Omental fat pad (tissue), 4 donors: ENCODE measurements around the gene SLC26A5. TPM values are rescaled to one million over a fixed set of nuclear protein-coding genes. Genes with fewer than 3 reads are reported as not detected.
"Not testable (repeated sequence)": the region's sequence is repeated elsewhere in the genome, so short reads cannot be mapped to it uniquely, and the experiment has no call there.

Experiments
- ATAC-seq: fragments of 150-250 bp; one replicate; pipeline ENCODE4 v1.9.1; 2016; ENCODE audit warnings: mild to moderate bottlenecking, moderate library complexity; ENCODE audit not compliant: low FRiP score
- DNase-seq: peaks from one replicate; pipeline ENCODE4 v3.0.0-alpha.2; 2019; ENCODE audit warnings: low spot score
- total RNA-seq, 4 donors: library from RNA; depleted of rRNA; stranded (reverse); fragments of >200 nt; gene quantifications; one replicate each; pipeline ENCODE4 v1.1.0, GENCODE V29; 2016
- TF ChIP-seq, protein P1 (sequence below), 3 donors: fragments of 450-650 bp; IDR thresholded peaks; one replicate each; pipeline ENCODE4 v1.5.1; 2016 to 2017; ENCODE audit warnings: antibody characterized with exemption in 3 of 3, mild to moderate bottlenecking in 3 of 3, moderate library complexity in 2 of 3

Gene SLC26A5
- total RNA-seq, 4 donors from 2014 or later: 0.19 to 0.47 TPM; not detected in 2

DNA sequence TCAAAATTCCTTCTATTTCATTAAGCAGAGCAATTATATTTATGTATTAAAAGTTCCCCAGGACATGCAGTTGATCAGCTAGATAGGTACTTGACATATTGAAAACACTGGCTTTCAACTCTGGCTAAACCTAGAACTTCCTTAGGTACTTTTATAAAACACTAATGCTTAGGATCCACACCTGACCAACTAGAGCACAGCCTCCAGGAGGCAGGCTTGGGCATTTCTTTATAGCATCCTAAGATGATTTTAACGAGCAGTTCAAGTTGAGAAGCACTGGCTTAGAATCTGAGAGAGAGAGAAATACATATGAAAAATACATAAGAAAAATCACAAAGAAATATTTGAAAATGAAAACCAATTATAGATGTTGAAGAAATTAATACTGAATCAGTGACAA, 20.8 kb downstream of the SLC26A5 start:
- no peak for DNase-seq
- TF ChIP-seq, protein P1, sequence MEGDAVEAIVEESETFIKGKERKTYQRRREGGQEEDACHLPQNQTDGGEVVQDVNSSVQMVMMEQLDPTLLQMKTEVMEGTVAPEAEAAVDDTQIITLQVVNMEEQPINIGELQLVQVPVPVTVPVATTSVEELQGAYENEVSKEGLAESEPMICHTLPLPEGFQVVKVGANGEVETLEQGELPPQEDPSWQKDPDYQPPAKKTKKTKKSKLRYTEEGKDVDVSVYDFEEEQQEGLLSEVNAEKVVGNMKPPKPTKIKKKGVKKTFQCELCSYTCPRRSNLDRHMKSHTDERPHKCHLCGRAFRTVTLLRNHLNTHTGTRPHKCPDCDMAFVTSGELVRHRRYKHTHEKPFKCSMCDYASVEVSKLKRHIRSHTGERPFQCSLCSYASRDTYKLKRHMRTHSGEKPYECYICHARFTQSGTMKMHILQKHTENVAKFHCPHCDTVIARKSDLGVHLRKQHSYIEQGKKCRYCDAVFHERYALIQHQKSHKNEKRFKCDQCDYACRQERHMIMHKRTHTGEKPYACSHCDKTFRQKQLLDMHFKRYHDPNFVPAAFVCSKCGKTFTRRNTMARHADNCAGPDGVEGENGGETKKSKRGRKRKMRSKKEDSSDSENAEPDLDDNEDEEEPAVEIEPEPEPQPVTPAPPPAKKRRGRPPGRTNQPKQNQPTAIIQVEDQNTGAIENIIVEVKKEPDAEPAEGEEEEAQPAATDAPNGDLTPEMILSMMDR (IDR thresholded peaks at IDR 0.05): no peak
- ATAC-seq: no peak

DNA sequence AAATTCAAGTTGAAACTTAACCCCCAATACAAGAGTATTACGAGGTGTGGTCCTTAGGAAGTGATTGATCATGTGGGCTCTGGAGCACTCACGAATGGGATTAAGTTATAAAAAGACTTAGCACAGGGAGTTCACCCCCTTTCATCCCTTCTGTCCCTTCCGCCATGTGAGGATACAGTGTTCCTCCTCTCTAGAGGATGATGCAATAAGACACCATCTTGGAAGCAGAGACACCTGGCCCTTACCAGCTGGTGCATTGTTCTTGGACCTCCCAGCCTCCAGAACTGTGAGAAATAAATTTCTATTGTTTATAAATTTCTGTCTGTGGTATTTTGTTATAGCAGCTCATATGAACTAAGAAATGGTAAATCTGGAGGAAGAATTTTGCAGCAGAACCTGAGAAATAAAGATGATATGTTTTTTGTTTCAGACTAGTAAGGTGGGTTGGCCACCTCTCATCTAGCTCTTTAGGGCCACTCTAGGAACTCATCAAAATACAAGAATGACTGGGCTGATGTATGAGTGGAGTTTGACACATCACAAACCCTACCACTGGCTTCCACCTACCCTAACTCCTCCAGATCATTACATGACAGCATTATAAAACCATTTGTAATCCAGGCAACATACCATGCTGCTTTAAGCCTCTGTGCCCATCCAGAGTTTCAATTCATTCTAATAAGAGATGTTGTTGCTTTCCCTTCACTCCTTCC, 22.4 kb downstream of the SLC26A5 start:
- TF ChIP-seq, protein P1 (IDR thresholded peaks at IDR 0.05): no peak
- DNase-seq: no peak
- no peak for ATAC-seq

DNA sequence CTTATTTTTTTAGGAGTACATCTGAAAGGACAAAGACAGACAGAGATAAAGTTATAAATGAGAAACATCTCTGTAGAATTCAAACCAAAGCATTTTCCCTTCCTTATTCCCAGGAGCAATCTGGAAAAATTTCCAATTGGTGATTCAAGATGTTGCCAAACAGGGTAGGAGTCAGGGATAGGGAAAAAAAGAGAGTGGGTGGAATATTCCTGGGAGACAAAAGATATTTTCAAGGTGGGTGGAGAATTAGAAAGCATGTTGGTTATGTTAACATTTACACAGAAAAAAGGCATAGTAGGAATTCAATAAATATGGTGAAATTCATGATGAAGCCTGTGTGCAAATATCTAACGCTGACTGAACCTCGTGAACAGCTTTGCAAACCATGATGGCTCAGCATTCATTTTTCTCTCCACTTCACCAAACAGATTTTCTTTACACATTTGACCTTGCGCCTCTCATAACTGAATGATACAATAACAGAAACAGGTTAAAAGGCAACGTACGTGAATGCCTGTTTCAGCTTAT, 25.1 kb downstream of the SLC26A5 start:
- DNase-seq (no peak), ATAC-seq (no peak)
- TF ChIP-seq, protein P1 (IDR thresholded peaks at IDR 0.05): no peak

DNA sequence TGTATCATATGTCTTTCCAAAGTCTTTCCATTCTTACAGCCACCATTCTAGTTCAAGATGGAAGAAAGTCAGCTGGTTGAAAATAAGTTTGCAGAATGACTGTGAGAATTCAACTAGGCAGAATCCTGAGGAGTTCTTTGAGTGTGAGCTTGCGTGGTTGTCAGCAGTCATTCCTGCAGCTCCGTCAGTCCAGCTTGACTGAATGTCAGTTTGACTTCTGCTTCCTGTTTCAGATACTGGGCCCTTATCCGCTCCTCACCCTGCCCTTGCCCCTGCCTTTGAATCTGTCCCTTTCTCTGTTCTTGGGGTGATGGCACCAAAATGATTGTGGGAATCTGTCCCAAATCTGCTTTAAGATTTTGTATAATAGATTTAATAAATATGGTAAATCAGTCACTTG, 27.8 kb downstream of the SLC26A5 start:
- ATAC-seq (no peak), DNase-seq (no peak)
- TF ChIP-seq, protein P1 (IDR thresholded peaks at IDR 0.05): no peak

DNA sequence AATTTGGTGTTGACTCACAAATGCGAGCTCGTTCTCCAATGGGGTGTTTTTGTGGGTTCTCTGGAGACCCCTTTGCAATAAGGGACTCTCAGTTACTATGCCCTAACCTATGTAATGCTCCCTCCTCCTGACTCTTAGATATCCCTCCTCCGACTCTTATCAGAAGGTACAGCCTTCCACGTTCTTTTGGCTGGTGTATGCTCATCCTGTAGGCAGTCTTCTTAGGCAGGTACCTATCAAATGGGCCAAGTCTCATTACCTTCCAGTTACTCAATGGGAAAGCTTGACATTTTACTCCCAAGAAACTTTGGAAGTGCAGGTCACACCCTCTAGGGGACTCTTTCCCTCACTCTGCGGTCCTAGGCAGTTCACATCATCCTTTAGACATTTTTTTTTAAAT, 32.6 kb downstream of the SLC26A5 start:
- TF ChIP-seq, protein P1 (IDR thresholded peaks at IDR 0.05): no peak
- no peak for ATAC-seq
- no peak for DNase-seq

DNA sequence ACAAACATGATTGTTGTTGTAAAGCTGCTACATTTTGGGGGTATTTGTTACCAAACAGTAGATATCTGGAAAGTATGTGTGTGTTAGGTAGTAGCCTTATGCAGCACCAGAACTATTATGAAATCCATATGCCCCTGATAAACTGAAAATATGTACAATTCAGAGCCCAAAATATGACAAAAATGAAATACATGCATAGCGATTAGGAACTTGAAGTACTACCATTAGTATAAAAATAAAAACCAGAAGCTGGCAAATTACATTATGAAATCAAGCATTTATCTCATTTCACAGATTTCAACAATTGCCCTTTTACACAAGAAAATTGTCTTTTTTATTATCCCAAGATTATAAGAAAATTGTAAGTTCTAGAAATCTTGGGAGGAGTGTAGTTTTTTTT, 33.9 kb downstream of the SLC26A5 start:
- TF ChIP-seq, protein P1 (IDR thresholded peaks at IDR 0.05): no peak
- ATAC-seq: no peak
- no peak for DNase-seq

DNA sequence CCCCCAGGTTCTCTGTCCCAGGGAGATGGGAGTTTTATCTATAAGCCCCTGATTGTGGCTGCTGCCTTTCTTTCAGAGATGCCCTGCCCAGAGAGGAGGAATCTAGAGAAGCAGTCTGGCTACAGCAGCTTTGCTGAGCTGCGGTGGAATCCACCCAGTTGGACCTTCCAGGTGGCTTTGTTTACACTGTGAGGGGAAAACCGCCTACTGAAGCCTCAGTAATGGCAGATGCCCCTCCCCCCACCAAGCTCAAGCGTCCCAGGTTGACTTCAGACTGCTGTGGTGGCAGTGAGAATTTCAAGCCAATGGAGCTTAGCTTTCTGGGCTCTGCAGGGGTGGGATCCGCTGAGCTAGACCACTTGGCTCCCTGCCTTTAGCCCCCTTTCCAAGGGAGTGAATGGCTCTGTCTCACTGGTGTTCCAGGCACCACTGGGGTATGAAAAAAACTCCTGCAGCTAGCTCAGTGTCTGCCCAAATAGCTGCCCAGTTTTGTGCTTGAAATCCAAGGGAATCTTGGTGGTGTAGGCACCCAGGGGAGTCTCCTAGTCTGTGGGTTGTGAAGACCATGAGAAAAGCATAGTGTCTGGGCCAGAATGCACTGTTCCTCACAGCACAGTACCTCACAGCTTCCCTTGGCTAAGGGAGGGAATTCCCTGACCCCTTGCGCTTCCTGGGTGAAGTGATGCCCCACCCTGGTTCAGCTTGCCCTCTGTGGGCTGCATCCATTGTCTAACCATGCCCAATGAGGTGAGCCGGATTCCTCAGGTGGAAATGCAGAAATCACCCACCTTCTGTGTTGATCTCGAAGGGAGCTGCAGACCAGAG, 40.0 kb downstream of the SLC26A5 start:
- DNase-seq, ATAC-seq: not testable (repeated sequence)

DNA sequence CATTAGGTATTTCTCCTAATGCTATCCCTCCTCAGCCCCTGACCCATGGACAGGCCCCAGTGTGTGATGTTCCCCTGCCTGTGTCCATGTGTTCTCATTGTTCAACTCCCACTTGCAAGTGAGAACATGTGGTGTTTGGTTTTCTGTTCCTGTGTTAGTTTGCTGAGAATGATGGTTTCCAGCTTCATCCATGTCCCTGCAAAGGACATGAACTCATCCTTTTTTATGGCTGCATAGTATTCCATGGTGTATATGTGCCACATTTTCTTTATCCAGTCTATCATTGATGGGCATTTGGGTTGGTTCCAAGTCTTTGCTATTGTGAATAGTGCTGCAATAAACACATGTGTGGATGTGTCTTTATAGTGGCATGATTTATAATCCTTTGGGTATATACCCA, 46.3 kb downstream of the SLC26A5 start:
- ATAC-seq, DNase-seq: not testable (repeated sequence)
